Thymus (tissue), 11 donors: ENCODE measurements around the gene PPP1R27. TPM values are rescaled to one million over a fixed set of nuclear protein-coding genes. Genes with fewer than 3 reads are reported as not detected.
A peak's percentile ranks its signal among the peaks of the same experiment; 100 is the strongest.

Experiments
- DNase-seq, 9 donors: peaks; one replicate each; pipeline ENCODE4 v3.0.0-alpha.2; 2013; ENCODE audit warnings: low spot score in 9 of 9, low read depth in 6 of 9, missing footprints in 1 of 9
- H3K27ac ChIP-seq, 2 donors: one replicate each; pipeline ENCODE4 v1.5.1; 2013; ENCODE audit warnings: control low read depth in 1 of 2, low read depth in 1 of 2, low read length in 1 of 2, mild to moderate bottlenecking in 1 of 2, moderate library complexity in 1 of 2
- H3K27me3 ChIP-seq, 2 donors: one replicate each; pipeline ENCODE4 v1.5.1; 2013; ENCODE audit warnings: low read length in 1 of 2; ENCODE audit not compliant: control insufficient read depth in 2 of 2, insufficient read depth in 1 of 2
- H3K36me3 ChIP-seq, 2 donors: one replicate each; pipeline ENCODE4 v1.5.1; 2013; ENCODE audit warnings: low read length in 1 of 2, mild to moderate bottlenecking in 1 of 2, moderate library complexity in 1 of 2; ENCODE audit not compliant: control insufficient read depth in 2 of 2, insufficient read depth in 2 of 2
- H3K4me1 ChIP-seq, 2 donors: one replicate each; pipeline ENCODE4 v1.5.1; 2013; ENCODE audit warnings: low read length in 2 of 2; ENCODE audit not compliant: control insufficient read depth in 2 of 2, insufficient read depth in 2 of 2
- H3K4me3 ChIP-seq, 2 donors: one replicate each; pipeline ENCODE4 v1.5.1; 2013; ENCODE audit warnings: low read length in 2 of 2, control low read depth in 1 of 2, mild to moderate bottlenecking in 1 of 2
- H3K9me3 ChIP-seq, 2 donors: one replicate each; pipeline ENCODE4 v1.5.1; 2013; ENCODE audit warnings: low read length in 1 of 2, mild to moderate bottlenecking in 1 of 2; ENCODE audit not compliant: control insufficient read depth in 2 of 2, insufficient read depth in 1 of 2
- WGBS: extraction: QIAGEN DNeasy Blood & Tissue Kit; methylation state at CpG from one replicate; pipeline ENCODE4 v1.1.7; 2013; 5-methylcytosine and 5-hydroxymethylcytosine counted together
- polyA plus RNA-seq: library from polyadenylated mRNA; stranded (reverse); fragments of 200-250 nt; gene quantifications from one replicate; pipeline ENCODE4 v1.2.3, GENCODE V29; 2013
- total RNA-seq: library from RNA; stranded (reverse); fragments of 120-200 nt; gene quantifications from one replicate; pipeline ENCODE4 v1.2.4, GENCODE V29; 2013
- donor health status: healthy.

PPP1R27 gene
- total and polyA plus RNA-seq, 2 donors, result 0.28 to 0.94 TPM

GRCh38 chr17:81869221-81870130 lies 34.6 kb upstream of the PPP1R27 start:
- WGBS, result 59% methylated on average over 52 of the region's 52 CpGs
- H3K4me3 ChIP-seq, result peak overlapping the region; percentile 78 to 96
- no peaks in the 10 kb centered on the region for H3K9me3 ChIP-seq
- H3K36me3 ChIP-seq, result peaks cover 38 to 44% of the 10 kb centered on the region in 2 donors
- peaks cover 0 to 2% of the 10 kb centered on the region in 2 donors for H3K27me3 ChIP-seq
- H3K27ac ChIP-seq, result peak overlapping the region; percentile 90 to 91
- peaks cover 5 to 50% of the 10 kb centered on the region in 2 donors for H3K4me1 ChIP-seq
- DNase-seq, result peak in 2 of 9 donors; percentile 31 to 42

GRCh38 chr17:81868674-81869220 lies 33.9 kb upstream of the PPP1R27 start:
- H3K9me3 ChIP-seq, result no peaks in the 10 kb centered on the region
- H3K4me1 ChIP-seq, result peaks cover 5 to 48% of the 10 kb centered on the region in 2 donors
- 92% methylated on average over 30 of the region's 30 CpGs for WGBS
- peaks cover 0 to 2% of the 10 kb centered on the region in 2 donors for H3K27me3 ChIP-seq
- no peak overlapping the region for H3K4me3 ChIP-seq
- H3K36me3 ChIP-seq, result peaks cover 42 to 44% of the 10 kb centered on the region in 2 donors
- H3K27ac ChIP-seq, result peak overlapping the region in 1 of 2 donors; percentile 33
- DNase-seq, result no peak

GRCh38 chr17:81867991-81868673 lies 33.3 kb upstream of the PPP1R27 start:
- Histone ChIP-seq H3K4me3 (no peak overlapping the region), H3K4me1 (peaks cover 5 to 46% of the 10 kb centered on the region in 2 donors), H3K9me3 (no peaks in the 10 kb centered on the region), H3K36me3 (peaks cover 44% of the 10 kb centered on the region in 2 donors), H3K27ac (peak overlapping the region in 1 of 2 donors; percentile 47), H3K27me3 (peaks cover 0 to 2% of the 10 kb centered on the region in 2 donors)
- 94% methylated on average over 28 of the region's 28 CpGs for WGBS
- no peak for DNase-seq

- H3K27me3 ChIP-seq, result peaks cover 0 to 2% of the 10 kb centered on the region in 2 donors
- peaks cover 45 to 47% of the 10 kb centered on the region in 2 donors for H3K36me3 ChIP-seq
- DNase-seq, result no peak
- peaks cover 5 to 40% of the 10 kb centered on the region in 2 donors for H3K4me1 ChIP-seq
- peak overlapping the region in 1 of 2 donors; percentile 47 for H3K27ac ChIP-seq
- H3K4me3 ChIP-seq, result no peak overlapping the region
- 70% methylated on average over 23 of the region's 23 CpGs for WGBS
- H3K9me3 ChIP-seq, result no peaks in the 10 kb centered on the region
Measured at GRCh38 chr17:81867170-81867990, 32.5 kb upstream of the PPP1R27 start.

- Histone ChIP-seq H3K27ac (no peak overlapping the region), H3K9me3 (no peaks in the 10 kb centered on the region), H3K36me3 (peaks cover 45 to 47% of the 10 kb centered on the region in 2 donors), H3K27me3 (peaks cover 0 to 2% of the 10 kb centered on the region in 2 donors), H3K4me1 (peaks cover 10 to 42% of the 10 kb centered on the region in 2 donors), H3K4me3 (no peak overlapping the region)
- 84% methylated on average over 18 of the region's 18 CpGs for WGBS
- DNase-seq, result no peak
Measured at GRCh38 chr17:81866440-81867169, 31.8 kb upstream of the PPP1R27 start.

- peaks cover 13 to 46% of the 10 kb centered on the region in 2 donors for H3K4me1 ChIP-seq
- H3K27me3 ChIP-seq, result peaks cover 0 to 2% of the 10 kb centered on the region in 2 donors
- 95% methylated on average over 18 of the region's 18 CpGs for WGBS
- H3K9me3 ChIP-seq, result no peaks in the 10 kb centered on the region
- H3K36me3 ChIP-seq, result peaks cover 45 to 47% of the 10 kb centered on the region in 2 donors
- no peak overlapping the region for H3K4me3 ChIP-seq
- DNase-seq, result no peak
- no peak overlapping the region for H3K27ac ChIP-seq
Measured at GRCh38 chr17:81865733-81866439, 31.0 kb upstream of the PPP1R27 start.

- peaks cover 45 to 47% of the 10 kb centered on the region in 2 donors for H3K36me3 ChIP-seq
- H3K27ac ChIP-seq, result no peak overlapping the region
- no peaks in the 10 kb centered on the region for H3K9me3 ChIP-seq
- no peak overlapping the region for H3K4me3 ChIP-seq
- 98% methylated on average over 8 of the region's 8 CpGs for whole genome bisulfite sequencing
- peaks cover 13 to 46% of the 10 kb centered on the region in 2 donors for H3K4me1 ChIP-seq
- DNase-seq, result no peak
- H3K27me3 ChIP-seq, result peaks cover 0 to 2% of the 10 kb centered on the region in 2 donors
Measured at GRCh38 chr17:81865358-81865732, 30.5 kb upstream of the PPP1R27 start.
